Activated T-cell treated with anti-CD3 and anti-CD28 coated beads for 1 hour (primary cell): ENCODE data around the gene BORCS5.
"Not testable (repeated sequence)": the region's sequence is repeated elsewhere in the genome, so short reads cannot be mapped to it uniquely, and the experiment has no call there.

ENCODE experiments used
- DNase-seq: peaks from one replicate; pipeline ENCODE4 v3.0.0-alpha.2; 2020; ENCODE audit warnings: low read depth

The BORCS5 gene

DNA sequence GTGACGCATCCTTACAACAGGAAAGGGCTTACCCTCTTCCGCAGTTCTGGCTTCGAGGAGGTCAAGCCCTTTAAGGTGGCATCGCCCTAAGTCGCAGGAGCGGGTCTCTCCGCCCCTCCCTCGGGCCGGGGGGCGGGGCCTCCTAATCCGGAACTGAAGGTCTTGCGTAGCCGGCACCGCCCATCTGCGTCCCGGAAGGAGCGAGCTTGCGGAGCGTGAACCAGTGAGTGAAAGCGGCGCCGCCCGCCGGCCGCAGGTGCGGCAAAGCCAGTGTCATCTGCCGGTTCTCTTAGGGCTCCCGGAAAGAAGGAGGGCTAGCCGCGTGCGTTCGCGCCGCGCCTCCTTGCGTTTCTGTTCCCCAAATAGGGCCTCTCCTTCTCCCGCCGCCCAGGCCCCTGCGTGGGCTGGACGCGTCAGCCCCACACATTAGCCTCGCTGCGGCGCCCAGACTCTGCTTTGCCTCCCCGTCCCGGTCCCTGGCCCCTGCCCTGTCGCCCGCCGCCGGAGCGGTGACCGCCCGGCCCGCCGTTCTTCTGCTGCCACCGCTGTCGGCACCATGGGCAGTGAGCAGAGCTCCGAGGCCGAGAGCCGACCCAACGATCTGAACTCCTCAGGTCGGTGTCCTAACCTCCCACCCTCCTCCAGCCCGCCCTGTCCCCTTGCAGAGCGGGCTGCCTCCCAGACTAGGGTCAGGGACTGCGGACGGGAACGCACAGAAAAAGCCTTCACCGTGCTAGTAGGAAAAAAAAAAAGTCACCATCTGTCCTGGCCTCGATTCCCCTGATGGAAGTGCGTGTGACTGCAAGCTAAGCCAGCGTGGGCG is at the start of gene BORCS5:
BORCS5 (plus strand) TSS at position 183 of the 823 bp plus-strand sequence; CDS start at position 557, 374 bp downstream.
- peak; percentile 98 for DNase-seq

DNA sequence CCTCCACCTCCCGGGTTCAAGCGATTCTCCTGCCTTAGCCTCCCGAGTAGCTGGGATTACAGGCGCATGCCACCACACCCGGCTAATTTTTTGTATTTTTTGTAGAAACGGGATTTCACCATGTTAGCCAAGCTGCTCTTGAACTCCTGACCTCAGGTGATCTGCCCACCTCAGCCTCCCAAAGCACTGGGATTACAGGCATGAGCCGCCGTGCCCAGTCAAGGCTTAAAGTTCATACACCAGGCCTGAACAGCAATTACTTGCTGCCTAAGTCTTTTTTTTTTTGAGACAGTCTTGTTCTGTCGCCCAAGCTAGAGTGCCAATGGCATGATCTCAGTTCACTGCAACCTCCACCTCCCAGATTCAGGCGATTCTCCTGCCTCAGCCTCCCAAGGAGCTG is 46.2 kb upstream of the BORCS5 start:
- DNase-seq: not testable (repeated sequence)

DNA sequence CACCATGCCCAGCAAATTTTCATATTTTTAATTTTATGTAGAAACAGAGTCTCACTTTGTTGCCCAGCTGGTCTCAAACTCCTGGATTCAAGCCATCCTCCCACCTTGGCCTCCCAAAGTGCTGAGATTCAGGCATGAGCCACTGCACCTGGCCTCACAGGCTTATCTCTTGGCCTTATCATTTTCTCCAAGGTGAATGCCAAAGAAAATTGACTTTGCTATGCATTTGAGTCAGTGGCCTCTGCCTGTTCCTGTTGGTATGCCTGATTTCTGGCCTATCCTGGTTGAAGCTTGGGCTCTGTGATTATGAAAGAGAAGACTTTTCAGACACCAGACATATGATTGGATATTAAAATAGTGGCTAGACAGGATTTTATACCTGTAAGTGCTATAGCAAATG is 41.0 kb upstream of the BORCS5 start:
- no peak for DNase-seq

DNA sequence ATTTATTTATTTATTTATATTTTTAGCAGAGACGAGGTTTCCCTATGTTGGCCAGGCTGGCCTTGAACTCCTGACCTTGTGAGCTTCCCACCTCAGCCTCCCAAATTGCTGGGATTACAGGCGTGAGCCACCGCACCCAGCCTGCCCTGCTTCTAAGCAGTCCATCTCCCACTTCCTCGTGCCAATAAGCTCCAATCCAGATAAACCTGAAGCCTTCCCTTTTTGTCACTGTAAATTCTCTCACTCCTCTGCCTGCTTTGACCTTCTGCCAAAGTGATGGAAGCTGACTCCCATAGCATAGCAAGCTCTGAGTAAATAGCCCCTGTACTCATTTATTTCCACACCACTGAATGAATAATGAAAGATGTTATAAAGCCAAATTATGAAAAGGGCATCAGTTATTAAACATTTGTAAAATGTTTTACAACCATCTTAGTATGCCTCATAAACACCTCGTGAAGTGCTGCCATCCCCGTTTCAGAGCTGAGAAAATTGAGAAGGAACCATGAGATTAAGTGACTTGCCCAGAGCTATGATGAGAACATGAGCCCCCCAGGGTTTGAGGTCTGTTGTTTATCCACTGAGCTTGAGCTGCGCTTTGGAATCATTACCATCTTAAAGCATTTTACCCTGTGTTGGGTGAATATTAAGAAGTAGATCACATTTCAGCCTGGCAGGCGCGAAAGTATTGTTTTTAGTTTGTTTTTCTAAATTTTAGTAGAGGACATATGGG is 37.3 kb upstream of the BORCS5 start:
- DNase-seq: no peak

DNA sequence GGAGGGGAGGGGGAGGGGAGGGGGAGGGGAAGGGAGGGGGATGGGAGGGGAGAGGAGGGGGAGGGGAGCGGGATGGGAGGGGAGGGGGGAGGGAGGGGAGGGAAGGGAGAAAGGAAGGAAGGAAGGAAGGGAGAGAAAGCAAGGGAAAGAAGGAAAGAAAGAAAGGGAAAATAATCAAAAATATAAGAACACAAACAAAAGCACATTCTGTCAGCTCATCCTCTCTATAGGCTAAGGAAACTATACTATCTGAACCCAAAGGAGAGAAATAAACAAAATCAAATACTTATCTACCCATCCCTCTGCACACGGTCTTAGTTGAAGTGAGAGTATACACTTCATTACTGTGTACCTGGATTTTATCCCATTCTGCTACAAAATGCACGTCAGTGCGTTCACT is 33.8 kb upstream of the BORCS5 start:
- DNase-seq: no peak

DNA sequence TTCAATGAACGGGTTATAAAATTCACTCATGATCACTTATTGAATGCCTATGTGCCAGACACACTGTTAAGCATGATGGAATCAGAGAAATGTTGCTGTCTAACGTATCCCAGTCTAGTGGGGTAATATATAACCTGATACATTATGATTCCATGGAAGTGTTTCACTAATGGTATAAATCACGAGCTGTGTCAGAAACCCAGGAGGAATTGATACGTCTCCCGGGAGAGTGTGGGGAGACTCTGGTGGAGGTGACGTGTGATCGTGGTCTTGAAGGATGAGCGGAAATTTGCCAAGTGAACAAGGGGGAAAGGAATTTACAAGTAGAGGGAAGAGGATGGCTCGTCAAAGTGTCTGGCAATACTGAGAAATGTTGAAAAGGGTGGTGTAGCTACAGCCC is 33.3 kb upstream of the BORCS5 start:
- no peak for DNase-seq

DNA sequence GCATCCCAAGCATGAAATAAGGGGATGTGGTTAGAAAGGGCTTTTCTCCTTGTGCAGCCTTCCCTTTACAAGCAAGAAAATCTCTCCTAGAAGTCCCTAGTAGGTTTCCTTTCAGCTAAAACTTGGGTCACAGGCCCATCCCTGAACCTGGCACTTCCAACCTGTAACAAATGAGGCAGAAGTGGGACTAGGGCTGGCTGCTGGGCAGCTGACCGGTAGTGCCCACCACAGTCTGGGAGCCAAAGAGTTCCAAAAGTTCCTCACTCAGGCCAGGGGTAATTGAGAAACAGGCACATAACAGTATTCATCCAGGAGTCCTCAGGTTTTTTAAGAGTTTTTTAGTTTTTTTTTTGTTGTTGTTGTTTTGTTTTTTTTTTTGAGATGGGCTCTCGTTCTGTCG is 30.6 kb upstream of the BORCS5 start:
- no peak for DNase-seq

DNA sequence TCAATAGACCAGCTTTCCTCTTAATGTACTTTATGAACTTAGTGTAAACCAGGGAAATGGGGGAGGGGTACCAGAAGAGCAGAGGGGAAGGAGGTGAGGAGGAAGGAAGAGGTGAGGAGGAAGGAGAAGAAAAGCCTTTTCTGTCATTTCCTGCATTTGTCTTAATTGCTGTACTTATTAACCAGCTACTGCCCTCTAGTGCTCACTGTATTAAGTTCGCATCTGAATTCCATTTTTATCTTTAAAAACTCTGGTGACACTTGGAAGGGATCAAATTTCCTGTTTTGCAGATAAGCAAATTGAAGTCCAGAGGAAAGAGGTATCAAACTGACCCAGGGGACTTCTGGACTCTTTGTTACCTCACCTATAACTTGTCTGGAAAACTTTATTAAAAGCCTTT is 29.1 kb upstream of the BORCS5 start:
- DNase-seq: no peak

DNA sequence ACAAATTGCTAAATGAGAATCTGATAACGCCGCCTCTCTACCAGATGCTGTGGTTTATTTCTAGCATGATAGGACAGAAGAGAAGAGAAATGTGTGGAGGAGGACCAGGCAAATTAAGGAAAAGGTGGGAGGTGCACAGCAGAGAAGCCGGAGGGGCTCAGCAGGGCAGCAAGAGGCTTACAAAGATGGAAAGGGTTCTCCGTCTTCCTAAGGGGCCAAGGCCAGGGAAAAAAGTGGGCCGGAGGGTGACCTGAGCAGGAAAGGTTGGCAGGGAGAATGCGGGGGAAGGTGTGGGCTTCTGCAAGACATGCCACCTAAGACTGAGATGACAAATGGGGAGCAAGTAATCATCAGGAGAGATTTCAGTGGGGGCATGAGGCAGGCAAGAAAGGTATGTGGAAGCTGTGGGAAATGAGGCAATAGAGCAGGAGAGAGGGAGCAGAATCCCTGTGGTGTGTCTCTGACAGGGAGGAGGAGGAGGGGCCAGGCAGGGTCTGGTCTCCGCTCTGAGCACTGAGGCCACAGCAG is 25.6 kb upstream of the BORCS5 start:
- no peak for DNase-seq

DNA sequence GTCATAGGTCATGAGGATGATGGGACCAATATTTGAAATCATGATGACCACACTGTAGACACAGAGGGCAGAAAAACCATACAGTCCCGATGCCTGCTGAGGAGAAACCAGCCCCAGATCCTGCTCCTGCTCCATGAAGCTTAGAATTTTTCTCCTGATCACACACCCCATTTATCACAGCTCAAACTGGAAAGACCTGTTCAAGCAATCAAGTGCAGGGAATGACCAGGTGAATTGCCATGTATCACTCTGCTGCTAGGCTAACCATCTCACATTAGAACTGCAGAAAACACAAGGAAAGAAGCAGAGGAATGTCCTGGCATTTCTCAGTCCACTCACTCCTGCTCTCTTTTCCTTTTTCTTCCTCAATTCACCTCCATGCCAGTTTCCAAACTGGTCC is 25.0 kb upstream of the BORCS5 start:
- DNase-seq: no peak

DNA sequence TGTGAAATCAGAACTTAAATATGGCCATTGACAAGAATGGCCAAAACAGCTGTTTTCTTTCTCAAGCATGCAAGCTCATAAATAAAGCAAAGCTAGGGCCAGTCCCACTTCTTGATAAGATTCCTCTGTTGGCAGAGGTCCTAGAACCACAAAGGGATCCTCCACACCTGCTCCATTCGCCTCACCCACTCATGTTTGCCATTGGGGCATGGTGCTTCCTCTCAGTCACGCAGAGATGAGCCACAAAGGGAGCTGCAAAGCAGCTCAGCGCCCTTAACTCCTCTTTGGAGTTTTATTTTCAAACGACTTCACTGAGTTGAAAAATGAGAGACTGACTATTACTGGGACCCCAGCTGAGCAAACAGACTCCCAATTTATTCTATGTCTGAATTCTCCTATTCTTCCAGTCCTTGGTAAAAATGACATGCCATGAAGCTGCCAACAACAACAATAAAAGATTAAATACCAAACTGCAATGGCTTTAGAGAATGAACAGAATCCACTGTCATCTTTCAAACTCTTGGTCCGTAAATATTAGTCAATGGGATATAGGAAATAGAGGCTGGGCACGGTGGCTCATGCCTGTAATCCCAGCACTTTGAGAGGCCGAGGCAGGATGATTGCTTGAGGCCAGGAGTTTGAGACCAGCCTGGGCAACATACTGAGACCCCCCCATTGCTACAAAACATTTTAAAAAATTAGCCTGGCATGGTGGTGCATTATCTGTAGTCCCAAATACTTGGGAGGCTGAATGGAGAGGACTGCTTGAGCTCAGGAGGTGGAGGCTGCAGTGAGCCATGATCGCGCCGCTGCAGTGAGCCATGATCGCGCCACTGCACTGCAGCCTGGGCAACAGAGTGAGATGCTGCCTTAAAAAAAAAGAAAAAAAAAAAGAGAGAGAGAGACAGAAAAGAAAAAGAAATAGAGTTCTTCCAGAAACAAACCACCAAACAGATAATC is 23.2 kb upstream of the BORCS5 start:
- no peak for DNase-seq

DNA sequence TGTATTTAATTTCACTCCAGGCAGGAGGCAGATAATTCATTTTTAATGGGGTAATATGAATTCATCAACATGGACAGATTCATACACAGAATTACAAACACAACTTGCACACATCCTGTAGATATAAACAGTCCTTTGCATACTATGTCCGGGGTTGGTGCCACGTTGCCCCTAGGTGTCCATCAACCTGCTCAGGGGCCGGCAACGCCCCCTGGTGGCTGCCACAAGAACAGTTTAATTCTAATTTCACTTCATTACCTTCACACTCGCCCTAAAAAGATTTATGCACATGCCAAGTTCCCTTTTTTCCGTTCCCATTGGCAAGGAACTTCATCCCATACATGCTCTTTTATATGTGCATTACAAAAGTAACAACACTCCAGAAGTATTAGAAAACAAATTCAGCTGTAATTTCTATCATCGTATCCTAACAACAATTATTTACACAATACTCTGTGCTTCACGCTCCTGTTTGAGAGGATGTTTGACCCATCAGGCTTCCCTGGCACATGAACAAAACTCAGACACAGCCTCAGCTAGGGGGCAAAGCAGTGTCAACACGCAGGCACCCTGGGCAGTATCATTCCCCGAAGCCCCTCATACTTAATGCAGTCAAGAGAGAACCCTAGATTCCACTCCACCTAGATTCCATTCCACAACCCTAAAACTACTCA is 22.4 kb upstream of the BORCS5 start:
- DNase-seq: peak; percentile 41

DNA sequence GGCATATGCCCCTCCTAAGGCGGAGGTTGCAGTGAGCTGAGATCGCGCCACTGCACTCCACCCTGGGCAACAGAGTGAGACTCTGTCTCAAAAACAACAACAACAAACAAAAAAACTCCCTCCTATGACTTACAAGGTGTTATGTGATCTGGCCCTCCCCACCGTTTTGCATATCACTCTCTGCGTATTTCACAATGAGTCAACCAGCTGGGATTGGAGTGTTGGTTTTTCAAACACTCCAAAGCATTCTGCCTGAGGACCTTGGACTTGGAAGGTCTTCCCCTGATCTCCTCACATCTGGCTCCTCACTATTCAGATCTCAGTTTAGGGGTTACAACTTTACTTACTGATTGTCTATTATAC is 20.8 kb upstream of the BORCS5 start:
- no peak for DNase-seq

DNA sequence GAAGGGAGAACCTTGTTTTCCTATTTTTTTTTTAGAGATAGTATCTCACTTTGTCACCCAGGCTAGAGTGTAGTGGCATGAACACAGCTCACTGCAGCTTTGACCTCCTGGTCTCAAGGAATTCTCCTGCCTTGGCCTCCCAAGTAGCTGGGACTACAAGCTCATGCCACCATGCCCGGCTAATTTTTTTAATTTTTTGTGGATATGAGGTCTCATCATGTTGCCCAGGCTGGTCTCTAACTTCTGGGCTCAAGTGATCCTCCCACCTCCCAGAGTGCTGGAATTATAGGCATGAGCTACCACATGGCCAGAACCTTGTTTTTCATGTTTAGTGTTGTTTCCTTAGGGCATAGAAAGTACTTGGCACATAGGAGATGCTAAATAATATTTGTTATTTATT is 20.4 kb upstream of the BORCS5 start:
- no peak for DNase-seq

DNA sequence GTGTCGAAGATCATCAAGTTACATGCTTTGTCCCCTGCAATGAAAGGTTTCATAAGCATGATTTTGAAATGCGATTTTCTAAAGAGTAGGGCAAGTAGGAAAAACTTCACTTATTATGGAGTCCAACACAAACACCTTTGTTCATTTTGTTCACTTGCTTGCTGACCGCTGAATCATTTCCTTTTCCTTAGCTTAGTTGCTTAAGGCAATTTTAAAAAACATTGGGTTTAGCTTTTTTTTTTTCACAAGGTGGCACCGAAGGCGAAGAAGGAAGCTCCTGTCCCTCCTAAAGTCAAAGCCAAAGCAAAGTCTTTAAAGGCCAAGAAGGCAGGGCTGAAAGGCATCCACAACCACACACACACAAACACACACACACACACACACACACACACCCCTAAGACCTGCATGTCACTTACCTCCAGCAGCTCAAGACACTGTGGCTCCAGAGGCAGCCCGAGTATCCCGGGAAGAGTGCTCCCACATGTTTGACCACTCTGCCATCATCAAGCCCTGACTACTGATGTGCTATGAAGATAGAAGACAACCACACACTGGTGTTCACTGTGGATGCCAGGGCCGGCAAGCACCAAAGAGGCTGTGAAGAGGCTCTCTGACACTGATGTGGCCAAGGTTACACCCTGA is 18.2 kb upstream of the BORCS5 start:
- DNase-seq: no peak

DNA sequence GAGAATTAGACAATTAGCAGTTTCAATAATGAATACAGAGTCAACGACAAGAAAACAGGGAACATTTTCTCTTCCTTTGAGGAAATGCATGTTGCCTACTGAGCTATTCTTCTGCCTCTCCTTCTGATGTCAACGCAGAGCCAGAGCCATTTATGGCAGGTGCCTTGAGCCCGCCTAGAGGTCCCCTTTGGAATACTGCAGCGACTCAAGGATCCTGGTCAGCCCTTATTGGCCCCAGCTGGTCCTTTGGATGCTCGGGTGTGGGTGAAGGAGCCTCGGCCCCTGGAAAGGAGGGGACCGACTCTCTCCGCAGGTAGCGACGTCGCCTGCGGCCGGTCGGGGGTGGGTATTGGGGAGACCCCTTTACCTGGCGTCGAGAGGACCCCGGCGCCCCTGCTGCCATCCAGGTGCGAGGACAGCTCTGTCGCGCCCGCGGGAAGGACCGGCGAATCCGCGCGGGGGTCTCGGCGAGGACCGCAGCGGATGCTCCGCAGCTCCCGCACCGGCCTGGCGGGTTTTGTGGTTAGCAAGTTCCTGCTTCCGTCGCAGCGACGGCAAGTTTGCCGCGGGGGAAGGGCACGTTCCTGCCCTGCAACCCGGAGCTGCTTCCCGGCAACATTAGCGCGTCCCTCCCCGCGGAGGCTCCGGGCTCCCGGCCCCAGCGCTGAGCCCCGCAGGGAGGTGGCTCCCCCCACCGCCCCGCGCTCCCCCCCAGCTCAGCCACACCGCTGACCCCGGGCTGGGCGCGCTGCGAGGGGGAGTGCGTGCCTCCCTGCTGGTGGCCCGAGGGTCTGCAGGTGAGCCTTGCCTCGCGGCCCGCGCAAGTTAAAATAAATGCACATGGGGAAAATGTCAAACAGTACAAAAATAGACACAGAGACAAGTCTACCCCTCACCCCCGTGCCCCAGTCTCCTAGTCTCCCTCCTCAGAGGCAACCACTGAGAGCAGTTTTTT is 6.9 kb upstream of the BORCS5 start, which contains the start of gene MANSC1:
MANSC1 (minus strand) TSS at position 532 of the 955 bp plus-strand sequence. CDS start 6,928 bp downstream, outside the sequence.
- DNase-seq: peak; percentile 22

DNA sequence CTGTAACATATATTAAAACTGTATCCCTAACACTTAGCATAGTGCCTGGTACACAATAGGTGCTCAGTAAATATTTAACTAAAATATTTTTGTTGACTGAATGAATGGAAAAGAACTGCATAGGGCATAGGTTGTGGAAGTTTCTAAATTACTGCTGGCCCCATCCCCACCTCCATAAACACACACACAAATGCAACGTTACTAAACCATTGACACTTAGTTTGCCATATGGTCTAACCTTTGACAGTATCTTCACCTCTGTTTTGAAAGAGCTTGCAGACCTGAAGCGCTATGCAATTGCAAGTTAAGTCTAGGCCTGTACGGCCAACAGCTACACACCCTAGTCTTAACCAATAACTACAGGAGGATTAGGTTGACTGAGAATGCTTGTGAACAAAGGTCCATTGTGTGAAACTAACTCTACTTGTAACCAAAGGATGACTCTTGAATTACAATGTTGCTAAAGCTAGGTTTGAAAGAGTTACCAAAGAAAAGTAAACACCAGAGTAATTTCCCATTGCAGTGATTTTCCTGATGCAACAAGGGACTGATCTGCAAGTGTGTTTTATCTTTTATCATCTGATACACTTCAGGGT is 5.9 kb upstream of the BORCS5 start:
- no peak for DNase-seq

DNA sequence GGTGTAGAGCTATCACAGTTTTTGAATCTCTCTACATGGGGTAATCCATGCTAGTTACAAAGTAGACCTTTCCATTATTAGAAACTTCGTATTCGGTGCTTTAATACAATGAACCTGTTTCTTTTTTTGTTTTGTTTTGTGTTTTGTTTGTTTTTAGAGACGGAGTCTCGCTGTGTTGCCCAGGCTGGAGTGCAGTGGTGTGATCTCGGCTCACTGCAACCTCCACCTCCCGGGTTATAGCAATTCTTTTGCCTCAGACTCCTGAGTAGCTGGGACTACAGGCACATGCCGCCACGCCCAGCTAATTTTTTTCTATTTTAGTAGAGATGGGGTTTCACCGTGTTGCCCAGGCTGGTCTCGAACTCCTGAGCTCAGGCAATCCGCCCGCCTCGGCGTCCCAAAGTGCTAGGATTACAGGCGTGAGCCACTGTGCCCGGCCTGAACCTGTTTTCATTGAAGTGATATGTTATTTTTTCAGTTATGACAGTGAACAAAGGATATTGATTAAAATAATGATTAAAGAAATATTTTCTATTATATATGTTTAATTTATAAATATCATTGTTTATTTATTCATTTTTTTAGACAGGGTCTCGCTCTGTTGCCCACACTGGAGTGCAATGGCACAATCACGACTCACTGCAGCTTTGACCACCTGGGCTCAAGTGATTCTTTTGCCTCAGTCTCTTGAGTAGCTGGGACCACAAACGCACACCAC is 5.3 kb upstream of the BORCS5 start:
- DNase-seq: not testable (repeated sequence)

DNA sequence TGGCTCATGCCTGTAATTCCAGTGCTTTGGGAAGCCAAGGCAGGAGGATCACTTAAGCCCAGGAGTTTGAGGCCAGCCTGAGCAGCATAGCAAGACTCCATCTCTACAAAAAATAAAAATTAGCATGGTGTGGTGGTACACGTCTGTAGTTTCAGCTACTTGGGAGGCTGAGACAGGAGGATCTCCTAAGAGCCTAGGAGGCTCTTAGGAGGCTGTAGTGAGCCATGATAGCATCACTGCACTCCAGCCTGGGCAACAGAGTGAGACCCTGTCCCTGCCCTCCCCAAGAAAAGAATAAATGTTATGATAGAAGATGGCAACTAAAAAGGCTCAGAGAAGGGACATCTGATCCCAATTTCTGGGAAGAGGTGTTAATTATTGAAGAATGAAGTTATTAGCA is 3.6 kb upstream of the BORCS5 start:
- DNase-seq: no peak
